DND-41 (cell line): ENCODE data around the gene UNC5C.

Experiments
- CTCF ChIP-seq: IDR thresholded peaks from 2 replicates; pipeline ENCODE4 v1.5.1; 2012; ENCODE audit warnings: borderline replicate concordance, low read length, moderate library complexity, mild to moderate bottlenecking; ENCODE audit not compliant: poor library complexity, severe bottlenecking; ENCODE audit errors: extremely low read depth
- EZH2 ChIP-seq: IDR thresholded peaks from 3 replicates; pipeline ENCODE4 v1.6.1; 2012; ENCODE audit warnings: borderline replicate concordance, low read depth, mild to moderate bottlenecking, moderate library complexity, low read length, inconsistent platforms; ENCODE audit not compliant: severe bottlenecking

DNA sequence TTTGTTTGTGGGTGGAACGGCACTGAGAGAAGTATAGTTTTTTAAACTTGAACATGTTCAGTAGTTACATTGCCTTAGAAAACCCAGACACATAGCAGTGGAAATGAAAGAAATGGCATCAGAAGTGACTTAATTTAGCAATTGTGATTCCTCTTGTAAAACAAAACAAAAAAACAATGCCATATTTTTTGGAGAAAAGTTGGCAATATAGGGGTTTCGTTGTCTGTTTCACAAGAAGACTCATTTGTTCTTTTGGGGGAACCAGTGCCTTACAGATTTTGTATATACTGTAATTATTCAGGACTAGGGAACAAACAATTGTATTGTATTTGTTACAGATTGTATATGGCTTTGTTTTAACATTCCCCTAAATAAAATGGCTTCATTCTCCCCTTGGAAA, 390.7 kb downstream of the UNC5C start:
- TF ChIP-seq CTCF (no peak), EZH2 (no peak)
